Pancreas (tissue), 10 donors: ENCODE measurements around the gene CARF. TPM values are rescaled to one million over a fixed set of nuclear protein-coding genes. Genes with fewer than 3 reads are reported as not detected.
A peak's percentile ranks its signal among the peaks of the same experiment; 100 is the strongest.

Source experiments
- ATAC-seq, 4 donors: fragments of 200-7000 bp; cut with Tn5 transposase; one replicate each; pipeline versions ENCODE4 v1.8.0 to v1.9.1; 2020; ENCODE audit warnings: mild to moderate bottlenecking in 4 of 4, moderate library complexity in 4 of 4
- DNase-seq, 6 donors: peaks; one replicate each; pipeline ENCODE4 v3.0.0-alpha.2; 2020
- FAIRE-seq: peaks from 2 replicates; lab custom pipeline; 2012; peaks lifted over from hg19 to GRCh38; lab: Jason Lieb, UNC
- H3K27ac ChIP-seq, 4 donors: fragments of 200-600 bp; sonication (generic); 1 replicate in 3 of 4; 2 replicates in 1 of 4; pipeline versions ENCODE4 v1.5.0 to v1.8.0; 2020
- H3K27me3 ChIP-seq, 4 donors: fragments of 200-600 bp; one replicate each; pipeline ENCODE4 v1.8.0; 2021
- H3K36me3 ChIP-seq, 3 donors: fragments of 200-600 bp; sonication (generic) in 1 of 3; one replicate each; pipeline versions ENCODE4 v1.5.0 to v1.8.0; 2020 to 2021
- H3K4me1 ChIP-seq, 3 donors: fragments of 200-600 bp; one replicate each; pipeline ENCODE4 v1.8.0; 2021
- H3K4me3 ChIP-seq, 4 donors: fragments of 200-600 bp; sonication (generic) in 2 of 4; one replicate each; pipeline versions ENCODE4 v1.5.0 to v1.8.0; 2020 to 2021
- H3K9me3 ChIP-seq, 4 donors: fragments of 200-600 bp; one replicate each; pipeline ENCODE4 v1.8.0; 2021
- WGBS, 2 donors: extraction: QIAGEN DNeasy Blood & Tissue Kit; methylation state at CpG; one replicate each; pipeline ENCODE4 v1.1.7; 2013; 5-methylcytosine and 5-hydroxymethylcytosine counted together
- intact Hi-C, 3 donors: fragments of 100-400 bp; cut with DNase I; formaldehyde crosslinking; loops; one replicate each; pipeline versions ENCODE4 v1.11.1 to v1.14.2; 2022
- polyA plus RNA-seq, 2 donors: library from polyadenylated mRNA; stranded (reverse); fragments of 200-250 nt; gene quantifications; one replicate each; pipeline ENCODE4 v1.2.3, GENCODE V29; 2013
- total RNA-seq, 6 donors: library from RNA; stranded (reverse); fragmentation: NEBNext Ultra II Directional in 4 of 6; extraction: Animal tissue kit (Norgen Biotek cat#: 25700) in 4 of 6; gene quantifications; one replicate each; pipeline versions ENCODE4 v1.2.1 to v1.2.4, GENCODE V29; 2021 to 2023
- TF ChIP-seq, protein P1 (sequence below), 4 donors: fragments of 200-600 bp; sonication (generic) in 3 of 4; IDR thresholded peaks; one replicate each; pipeline versions ENCODE4 v1.5.0 to v1.8.0; 2021; ENCODE audit warnings: antibody characterized with exemption in 4 of 4
- donor health status: healthy with polysubstance abuse.
- donor health status: DM: no; HTN: no; CAD: no; lungs with moderate emphysema.
- donor health status: DM: no; HTN: no; CAD: no.
- donor health status: control.
- donor health status: control.
- donor health status: Bipolar disorder and iron deficiency.
- donor health status: DM: yes; HTN: yes; CAD: no.
- donor health status: DM: no; HTN: no; CAD: no.
- donor health status: DM: no; HTN: no; CAD: no.
- donor health status: DM: yes; HTN: yes; CAD: no.

Gene CARF
- total and polyA plus RNA-seq, 8 donors = 1.3 to 5.7 (median 4.3) TPM

DNA sequence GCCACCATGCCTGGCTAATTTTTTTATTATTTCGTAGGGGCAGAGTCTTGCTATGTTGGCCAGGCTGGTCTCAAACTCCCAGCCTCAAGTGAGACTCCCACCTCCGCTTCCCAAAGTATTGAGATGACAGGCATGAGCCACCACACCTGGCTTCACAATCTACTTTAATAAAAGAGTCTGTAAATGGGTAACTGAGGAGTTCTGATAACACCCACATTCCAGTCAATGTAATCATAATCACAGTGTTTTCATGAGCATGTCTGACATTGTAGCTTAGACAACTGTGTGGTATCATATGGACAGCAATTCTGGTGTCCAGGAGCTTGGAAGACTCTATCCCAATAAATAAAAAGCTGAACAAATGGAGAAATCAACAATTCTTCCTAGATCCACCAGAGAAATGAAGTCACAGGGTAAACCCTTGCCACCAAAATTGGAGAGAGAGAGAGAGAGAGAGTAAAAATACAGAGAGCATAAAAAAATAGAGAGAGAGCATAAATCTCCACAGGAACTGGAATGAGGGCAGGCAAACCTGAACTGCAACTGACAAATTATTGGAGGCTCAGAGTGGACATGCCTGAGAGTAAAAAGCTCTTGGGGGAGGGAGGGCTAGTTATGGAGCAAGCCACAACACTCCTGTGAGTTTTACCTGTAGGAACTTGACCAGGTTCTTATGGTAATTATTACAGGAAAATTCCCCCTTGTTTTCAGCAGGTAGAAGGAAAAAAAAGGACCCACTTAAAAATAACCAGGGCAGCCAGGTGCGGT is 90.2 kb downstream of the CARF start:
- Histone ChIP-seq H3K27me3 (no peaks in the 10 kb centered on the region), H3K36me3 (no peaks in the 10 kb centered on the region), H3K4me3 (no peak overlapping the region), H3K4me1 (no peaks in the 10 kb centered on the region), H3K9me3 (no peaks in the 10 kb centered on the region), H3K27ac (peak overlapping the region in 3 of 4 donors; percentile 31 to 72 (median 61))
- intact Hi-C loops = no loop called here
- FAIRE-seq = no peak
- DNase-seq = peak in 1 of 6 donors; percentile 14
- TF ChIP-seq, protein P1, sequence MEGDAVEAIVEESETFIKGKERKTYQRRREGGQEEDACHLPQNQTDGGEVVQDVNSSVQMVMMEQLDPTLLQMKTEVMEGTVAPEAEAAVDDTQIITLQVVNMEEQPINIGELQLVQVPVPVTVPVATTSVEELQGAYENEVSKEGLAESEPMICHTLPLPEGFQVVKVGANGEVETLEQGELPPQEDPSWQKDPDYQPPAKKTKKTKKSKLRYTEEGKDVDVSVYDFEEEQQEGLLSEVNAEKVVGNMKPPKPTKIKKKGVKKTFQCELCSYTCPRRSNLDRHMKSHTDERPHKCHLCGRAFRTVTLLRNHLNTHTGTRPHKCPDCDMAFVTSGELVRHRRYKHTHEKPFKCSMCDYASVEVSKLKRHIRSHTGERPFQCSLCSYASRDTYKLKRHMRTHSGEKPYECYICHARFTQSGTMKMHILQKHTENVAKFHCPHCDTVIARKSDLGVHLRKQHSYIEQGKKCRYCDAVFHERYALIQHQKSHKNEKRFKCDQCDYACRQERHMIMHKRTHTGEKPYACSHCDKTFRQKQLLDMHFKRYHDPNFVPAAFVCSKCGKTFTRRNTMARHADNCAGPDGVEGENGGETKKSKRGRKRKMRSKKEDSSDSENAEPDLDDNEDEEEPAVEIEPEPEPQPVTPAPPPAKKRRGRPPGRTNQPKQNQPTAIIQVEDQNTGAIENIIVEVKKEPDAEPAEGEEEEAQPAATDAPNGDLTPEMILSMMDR (IDR thresholded peaks at IDR 0.05) = no peak
- ATAC-seq = peak; percentile 71 to 95 (median 86)
- WGBS, 2 donors = 66 to 69% methylated on average over 3 of the region's 3 CpGs

DNA sequence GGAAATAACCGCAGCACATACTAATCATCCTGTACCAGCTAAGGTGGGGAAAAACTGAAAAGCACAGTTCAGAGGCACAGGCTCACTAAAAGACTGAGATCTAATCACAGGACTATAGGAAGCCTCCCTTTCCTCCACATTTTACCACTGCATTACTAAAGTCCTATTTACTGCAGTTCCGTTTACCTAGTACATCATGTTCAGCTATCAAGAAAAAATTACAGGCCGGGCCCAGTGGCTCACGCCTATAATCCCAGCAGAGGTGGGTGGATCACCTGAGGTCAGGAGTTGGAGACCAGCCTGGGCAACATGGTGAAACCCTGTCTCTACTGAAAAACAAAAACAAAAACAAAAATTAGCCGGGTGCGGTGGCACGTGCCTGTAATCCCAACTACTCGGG is 91.6 kb downstream of the CARF start:
- no peak for ATAC-seq
- H3K4me3 ChIP-seq = no peak overlapping the region
- TF ChIP-seq, protein P1 (IDR thresholded peaks at IDR 0.05) = no peak
- 92 to 94% methylated on average over 8 of the region's 8 CpGs for WGBS, 2 donors
- intact Hi-C loops = no loop called here
- no peaks in the 10 kb centered on the region for H3K27me3 ChIP-seq
- H3K4me1 ChIP-seq = no peaks in the 10 kb centered on the region
- DNase-seq = no peak
- H3K27ac ChIP-seq = no peak overlapping the region
- no peaks in the 10 kb centered on the region for H3K9me3 ChIP-seq
- no peaks in the 10 kb centered on the region for H3K36me3 ChIP-seq
- FAIRE-seq = no peak

DNA sequence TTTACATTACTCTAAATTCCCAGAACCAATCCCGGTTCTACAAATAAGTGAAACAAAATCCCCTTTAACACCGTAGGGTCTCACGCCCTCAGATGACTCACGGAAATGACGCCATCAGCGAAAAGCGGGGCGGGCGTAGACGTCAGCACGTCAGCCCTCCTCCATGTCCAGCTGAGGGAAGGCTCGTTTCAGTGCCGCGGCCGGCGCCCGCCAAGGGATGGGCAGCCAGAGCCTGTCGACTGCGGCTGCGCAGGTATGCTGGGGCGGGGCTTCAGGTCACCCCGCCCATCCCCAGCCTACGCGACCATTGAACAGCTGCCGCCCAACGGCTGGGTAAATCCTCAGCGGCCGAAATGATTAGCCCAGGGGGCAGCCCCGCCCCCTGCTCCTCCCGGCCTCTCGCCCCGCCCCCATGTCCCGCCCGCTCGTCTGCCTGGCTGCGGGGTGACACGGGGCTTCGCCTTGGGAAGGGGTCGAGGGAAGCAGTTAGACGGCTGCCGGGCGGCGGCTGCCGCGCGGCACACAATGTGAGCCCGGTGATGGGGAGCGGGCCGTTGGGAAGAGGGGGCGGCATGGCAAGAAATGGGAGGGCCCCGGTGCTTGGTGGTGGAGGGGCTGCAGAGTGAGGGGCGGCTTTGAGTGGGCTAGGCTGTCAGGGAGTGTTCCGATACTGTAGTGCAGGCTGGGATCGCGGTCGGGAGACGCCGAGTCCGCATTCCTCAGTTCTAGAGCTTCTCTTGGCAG is 102.6 kb downstream of the CARF start, which contains the start of gene NBEAL1:
Gene NBEAL1 (plus strand): TSS at position 420 of the 744 bp plus-strand sequence. CDS start 1,510 bp downstream, outside the sequence.
- H3K4me1 ChIP-seq = peaks cover 22 to 31% (median 29%) of the 10 kb centered on the region in 3 donors
- ATAC-seq = peak; percentile 96 to 98 (median 97)

DNA sequence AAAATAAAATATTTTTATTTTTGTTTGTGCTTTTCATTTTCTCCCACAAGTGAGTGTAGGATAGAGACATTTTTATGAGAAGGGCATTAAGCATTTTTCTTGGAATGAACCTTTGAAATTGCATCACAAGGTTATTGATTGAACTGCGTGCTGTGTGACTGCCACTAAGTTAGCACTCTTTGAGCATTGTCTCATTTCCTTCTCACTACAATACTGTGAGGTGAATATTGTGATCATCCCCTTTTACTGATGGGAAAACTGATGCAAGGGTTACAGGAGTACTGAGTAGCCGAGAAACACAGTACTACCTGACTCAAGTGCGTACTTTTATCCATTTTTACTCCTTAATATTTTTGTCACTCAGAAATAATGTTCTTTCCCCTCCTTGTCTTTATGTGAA is 104.6 kb downstream of the CARF start:
- intact Hi-C loops = no loop called here
- 25 to 34% methylated on average over 3 of the region's 3 CpGs for WGBS, 2 donors
- TF ChIP-seq, protein P1 (IDR thresholded peaks at IDR 0.05) = no peak
- FAIRE-seq = no peak
- Histone ChIP-seq H3K4me3 (peak overlapping the region in 3 of 4 donors; percentile 0 to 84 (median 4)), H3K27me3 (no peaks in the 10 kb centered on the region), H3K27ac (peak overlapping the region in 2 of 4 donors; percentile 9 to 14), H3K9me3 (no peaks in the 10 kb centered on the region), H3K36me3 (no peaks in the 10 kb centered on the region), H3K4me1 (peaks cover 24 to 36% (median 32%) of the 10 kb centered on the region in 3 donors)
- ATAC-seq = no peak
- no peak for DNase-seq

More for the DNA sequence above, 102.6 kb downstream of the CARF start, which contains the start of gene NBEAL1:
- no peaks in the 10 kb centered on the region for H3K27me3 ChIP-seq
- no peaks in the 10 kb centered on the region for H3K9me3 ChIP-seq
- TF ChIP-seq, protein P1 (IDR thresholded peaks at IDR 0.05) = no peak
- DNase-seq (peak; percentile 97 to 99 (median 99)), FAIRE-seq (peak; percentile 98)
- H3K4me3 ChIP-seq = peak within 1 kb of the TSS; percentile 75 to 92 (median 86)
- peak within 1 kb of the TSS; percentile 71 to 91 (median 84) for H3K27ac ChIP-seq
- WGBS, 2 donors = 0% methylated on average over 47 to 59 of the region's 59 CpGs
- no peaks in the 10 kb centered on the region for H3K36me3 ChIP-seq
- intact Hi-C loops = no loop called here
